GM19351 (cell line): ENCODE measurements around the gene BICD2.

Source experiments
- ATAC-seq: cut with Tn5 transposase; IDR thresholded peaks from one replicate; pipeline ENCODE4 v1.9.1; 2021; ENCODE audit warnings: mild to moderate bottlenecking, moderate library complexity; ENCODE audit not compliant: unreplicated experiment

The BICD2 gene

GRCh38 chr9:92716557-92716956 is 48.1 kb downstream of the BICD2 start:
- ATAC-seq = peak; percentile 44

- no peak for ATAC-seq
Measured at GRCh38 chr9:92715488-92716231, 49.0 kb downstream of the BICD2 start.

GRCh38 chr9:92714787-92715487 is 49.7 kb downstream of the BICD2 start:
- ATAC-seq = no peak

- ATAC-seq = no peak
Measured at GRCh38 chr9:92714016-92714415, 50.6 kb downstream of the BICD2 start.

- ATAC-seq = no peak
Measured at GRCh38 chr9:92713528-92713927, 51.1 kb downstream of the BICD2 start.

GRCh38 chr9:92712767-92713166 is 51.9 kb downstream of the BICD2 start:
- no peak for ATAC-seq

GRCh38 chr9:92711844-92712243 is 52.8 kb downstream of the BICD2 start:
- no peak for ATAC-seq

- no peak for ATAC-seq
Measured at GRCh38 chr9:92711146-92711545, 53.5 kb downstream of the BICD2 start.

- no peak for ATAC-seq
Measured at GRCh38 chr9:92710368-92710767, 54.3 kb downstream of the BICD2 start.

GRCh38 chr9:92709954-92710353 is 54.7 kb downstream of the BICD2 start:
- ATAC-seq = no peak

GRCh38 chr9:92709240-92709639 is 55.4 kb downstream of the BICD2 start:
- no peak for ATAC-seq

GRCh38 chr9:92707530-92707929 is 57.1 kb downstream of the BICD2 start:
- no peak for ATAC-seq

- ATAC-seq = peak; percentile 79
Measured at GRCh38 chr9:92706218-92706940, 58.3 kb downstream of the BICD2 start.

GRCh38 chr9:92704528-92704927 is 60.1 kb downstream of the BICD2 start:
- no peak for ATAC-seq

GRCh38 chr9:92696619-92697018 is 68.0 kb downstream of the BICD2 start:
- ATAC-seq = no peak

- ATAC-seq = no peak
Measured at GRCh38 chr9:92686954-92687353, 77.7 kb downstream of the BICD2 start.

GRCh38 chr9:92685022-92685421 is 79.6 kb downstream of the BICD2 start:
- peak; percentile 39 for ATAC-seq

GRCh38 chr9:92682269-92682668 is 82.4 kb downstream of the BICD2 start:
- ATAC-seq = no peak

- ATAC-seq = no peak
Measured at GRCh38 chr9:92680166-92681119, 84.2 kb downstream of the BICD2 start.

- no peak for ATAC-seq
Measured at GRCh38 chr9:92679413-92680165, 85.0 kb downstream of the BICD2 start.
